HEK293T (cell line): ENCODE data around the gene UPP2.

ENCODE experiments used
- ARNT ChIP-seq: fragments of 450-650 bp; IDR thresholded peaks from 2 replicates; pipeline ENCODE4 v1.6.1; 2017; ENCODE audit warnings: mild to moderate bottlenecking
- FOXA1 ChIP-seq: fragments of 450-650 bp; IDR thresholded peaks from 2 replicates; pipeline ENCODE4 v1.6.1; 2016; ENCODE audit warnings: mild to moderate bottlenecking
- FOXK2 ChIP-seq: fragments of 450-650 bp; IDR thresholded peaks from 2 replicates; pipeline ENCODE4 v1.6.1; 2016; ENCODE audit warnings: mild to moderate bottlenecking
- FOXM1 ChIP-seq: fragments of 450-650 bp; IDR thresholded peaks from 2 replicates; pipeline ENCODE4 v1.6.1; 2017; ENCODE audit warnings: mild to moderate bottlenecking, borderline replicate concordance
- L3MBTL2 ChIP-seq: fragments of 450-650 bp; conservative IDR thresholded peaks from 2 replicates; pipeline ENCODE4 v1.6.1; 2016; ENCODE audit warnings: mild to moderate bottlenecking
- LEF1 ChIP-seq: fragments of 450-650 bp; IDR thresholded peaks from 2 replicates; pipeline ENCODE4 v1.6.1; 2017; ENCODE audit warnings: mild to moderate bottlenecking, borderline replicate concordance
- NFRKB ChIP-seq: fragments of 450-650 bp; IDR thresholded peaks from 2 replicates; pipeline ENCODE4 v1.6.1; 2016; ENCODE audit warnings: mild to moderate bottlenecking, moderate library complexity
- SP1 ChIP-seq: fragments of 450-650 bp; IDR thresholded peaks from 2 replicates; pipeline ENCODE4 v1.6.1; 2017
- SUZ12 ChIP-seq: fragments of 450-650 bp; IDR thresholded peaks from 2 replicates; pipeline ENCODE4 v1.6.1; 2016; ENCODE audit warnings: mild to moderate bottlenecking
- TARDBP ChIP-seq: fragments of 450-650 bp; IDR thresholded peaks from 2 replicates; pipeline ENCODE4 v1.6.1; 2016
- TF ChIP-seq, protein P1 (sequence below): fragments of 450-650 bp; IDR thresholded peaks from 2 replicates; pipeline ENCODE4 v1.6.1; 2016

DNA sequence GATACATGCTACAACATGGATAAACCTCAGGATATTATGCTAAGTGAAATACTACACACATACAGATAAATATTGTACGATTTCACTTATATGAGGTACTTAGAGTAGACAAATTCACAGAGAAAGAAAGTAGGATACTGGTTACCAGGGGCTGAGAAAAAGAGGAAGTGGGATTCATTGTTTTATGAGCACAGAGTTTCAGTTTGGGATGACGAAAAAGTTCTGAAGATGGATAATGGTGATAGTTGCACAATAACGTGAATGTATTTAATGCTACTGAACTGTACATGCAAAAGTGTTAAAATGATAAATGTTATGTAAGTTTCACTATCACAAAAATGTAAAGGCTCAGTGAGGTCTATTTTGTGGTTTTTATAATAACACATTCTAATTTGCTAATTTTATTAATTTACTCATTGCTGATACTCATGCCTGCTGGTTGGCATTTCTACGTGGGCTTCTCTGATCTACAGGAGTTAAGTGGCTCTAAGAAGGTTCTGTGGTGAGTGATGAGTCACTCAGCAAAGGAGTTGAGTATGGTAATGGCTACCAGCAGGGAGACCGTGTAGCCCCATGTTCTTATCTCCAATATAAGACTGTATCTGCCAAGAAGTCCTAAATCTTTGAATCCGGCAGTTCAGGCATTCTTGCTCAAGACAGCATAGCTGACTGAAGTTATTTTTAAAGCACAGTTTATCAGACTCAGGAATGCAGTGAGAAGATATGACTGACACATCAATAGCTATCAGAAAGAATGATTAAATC is 41.1 kb downstream of the UPP2 start:
- TF ChIP-seq LEF1 (no peak), SUZ12 (no peak), FOXM1 (no peak), SP1 (no peak), TARDBP (no peak), L3MBTL2 (no peak), FOXA1 (no peak), FOXK2 (no peak), NFRKB (no peak), ARNT (no peak)
- TF ChIP-seq, protein P1, sequence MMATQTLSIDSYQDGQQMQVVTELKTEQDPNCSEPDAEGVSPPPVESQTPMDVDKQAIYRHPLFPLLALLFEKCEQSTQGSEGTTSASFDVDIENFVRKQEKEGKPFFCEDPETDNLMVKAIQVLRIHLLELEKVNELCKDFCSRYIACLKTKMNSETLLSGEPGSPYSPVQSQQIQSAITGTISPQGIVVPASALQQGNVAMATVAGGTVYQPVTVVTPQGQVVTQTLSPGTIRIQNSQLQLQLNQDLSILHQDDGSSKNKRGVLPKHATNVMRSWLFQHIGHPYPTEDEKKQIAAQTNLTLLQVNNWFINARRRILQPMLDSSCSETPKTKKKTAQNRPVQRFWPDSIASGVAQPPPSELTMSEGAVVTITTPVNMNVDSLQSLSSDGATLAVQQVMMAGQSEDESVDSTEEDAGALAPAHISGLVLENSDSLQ = no peak
